Left ventricle myocardium inferior (tissue), 1 donor: ENCODE results near the gene LRRFIP2. TPM values are rescaled to one million over a fixed set of nuclear protein-coding genes. Genes with fewer than 3 reads are reported as not detected.

Experiments
- DNase-seq: peaks from one replicate; pipeline ENCODE4 v3.0.0-alpha.2; 2020
- H3K27ac ChIP-seq: fragments of 200-600 bp; replicated peaks from 2 replicates; pipeline ENCODE4 v1.8.0; 2021
- H3K27me3 ChIP-seq: fragments of 200-600 bp; 2 replicates; pipeline ENCODE4 v1.8.0; 2021; ENCODE audit warnings: low read depth
- H3K36me3 ChIP-seq: fragments of 200-600 bp; 2 replicates; pipeline ENCODE4 v1.8.0; 2021
- H3K4me1 ChIP-seq: fragments of 200-600 bp; 2 replicates; pipeline ENCODE4 v1.8.0; 2021
- H3K4me3 ChIP-seq: fragments of 200-600 bp; 2 replicates; pipeline ENCODE4 v1.8.0; 2021; ENCODE audit warnings: mild to moderate bottlenecking, moderate library complexity
- H3K9me3 ChIP-seq: fragments of 200-600 bp; replicated peaks from 2 replicates; pipeline ENCODE4 v1.8.0; 2021
- intact Hi-C: fragments of 100-400 bp; cut with micrococcal nuclease; formaldehyde crosslinking; loops from one replicate; pipeline ENCODE4 v1.11.0; 2022
- total RNA-seq: library from RNA; stranded (reverse); fragmentation: NEBNext Ultra II Directional; extraction: Animal tissue kit (Norgen Biotek cat#: 25700); gene quantifications from one replicate; pipeline ENCODE4 v1.2.1, GENCODE V29; 2021
- TF ChIP-seq, protein P1 (sequence below): fragments of 200-600 bp; IDR thresholded peaks from 2 replicates; pipeline ENCODE4 v1.8.0; 2021; ENCODE audit warnings: antibody characterized with exemption, mild to moderate bottlenecking, borderline replicate concordance
- donor health status: DM: no; HTN: yes; CAD: no; lungs with severe emphysema.

Gene LRRFIP2
- total RNA-seq, 1 donor from 2014 or later, result 155 TPM

DNA sequence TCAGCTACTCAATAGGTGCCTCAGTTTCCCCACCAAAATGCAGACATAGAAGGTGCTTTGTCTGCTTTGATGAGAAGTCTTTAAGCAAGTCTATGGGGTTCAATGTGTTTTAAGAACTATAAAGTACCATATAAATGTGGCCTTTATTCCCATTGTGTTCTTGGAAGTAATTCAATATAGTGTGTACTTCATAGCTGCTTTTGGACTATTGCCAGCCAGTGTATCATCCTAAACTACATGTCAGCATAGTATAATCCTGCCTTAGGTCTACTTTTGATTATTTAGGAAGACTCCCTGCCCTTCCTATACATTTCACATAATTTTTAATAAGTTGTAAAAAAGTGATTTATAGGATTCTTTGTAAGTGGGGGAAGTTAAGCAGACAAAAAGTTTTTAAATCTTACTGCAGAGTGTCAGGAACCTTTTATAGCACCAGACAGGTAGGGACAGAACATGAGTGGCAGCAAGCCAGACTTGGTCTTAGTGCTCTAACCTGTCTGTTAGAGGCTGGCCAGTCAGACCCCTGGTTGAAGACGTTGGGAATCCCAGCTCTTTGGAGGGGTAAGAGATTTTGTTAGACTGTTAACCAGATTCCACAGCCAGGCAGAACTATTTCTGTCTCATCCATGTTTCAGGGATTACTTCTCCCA is 132.7 kb downstream of the LRRFIP2 start:
- Histone ChIP-seq H3K27ac (peak overlapping the region; percentile 16), H3K4me3 (no peak overlapping the region), H3K27me3 (no peaks in the 10 kb centered on the region), H3K36me3 (peaks cover 53% of the 10 kb centered on the region), H3K9me3 (peaks cover 2% of the 10 kb centered on the region), H3K4me1 (peaks cover 21% of the 10 kb centered on the region)
- intact Hi-C loops, result no loop called here
- no peak for DNase-seq
- TF ChIP-seq, protein P1, sequence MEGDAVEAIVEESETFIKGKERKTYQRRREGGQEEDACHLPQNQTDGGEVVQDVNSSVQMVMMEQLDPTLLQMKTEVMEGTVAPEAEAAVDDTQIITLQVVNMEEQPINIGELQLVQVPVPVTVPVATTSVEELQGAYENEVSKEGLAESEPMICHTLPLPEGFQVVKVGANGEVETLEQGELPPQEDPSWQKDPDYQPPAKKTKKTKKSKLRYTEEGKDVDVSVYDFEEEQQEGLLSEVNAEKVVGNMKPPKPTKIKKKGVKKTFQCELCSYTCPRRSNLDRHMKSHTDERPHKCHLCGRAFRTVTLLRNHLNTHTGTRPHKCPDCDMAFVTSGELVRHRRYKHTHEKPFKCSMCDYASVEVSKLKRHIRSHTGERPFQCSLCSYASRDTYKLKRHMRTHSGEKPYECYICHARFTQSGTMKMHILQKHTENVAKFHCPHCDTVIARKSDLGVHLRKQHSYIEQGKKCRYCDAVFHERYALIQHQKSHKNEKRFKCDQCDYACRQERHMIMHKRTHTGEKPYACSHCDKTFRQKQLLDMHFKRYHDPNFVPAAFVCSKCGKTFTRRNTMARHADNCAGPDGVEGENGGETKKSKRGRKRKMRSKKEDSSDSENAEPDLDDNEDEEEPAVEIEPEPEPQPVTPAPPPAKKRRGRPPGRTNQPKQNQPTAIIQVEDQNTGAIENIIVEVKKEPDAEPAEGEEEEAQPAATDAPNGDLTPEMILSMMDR, result no peak

DNA sequence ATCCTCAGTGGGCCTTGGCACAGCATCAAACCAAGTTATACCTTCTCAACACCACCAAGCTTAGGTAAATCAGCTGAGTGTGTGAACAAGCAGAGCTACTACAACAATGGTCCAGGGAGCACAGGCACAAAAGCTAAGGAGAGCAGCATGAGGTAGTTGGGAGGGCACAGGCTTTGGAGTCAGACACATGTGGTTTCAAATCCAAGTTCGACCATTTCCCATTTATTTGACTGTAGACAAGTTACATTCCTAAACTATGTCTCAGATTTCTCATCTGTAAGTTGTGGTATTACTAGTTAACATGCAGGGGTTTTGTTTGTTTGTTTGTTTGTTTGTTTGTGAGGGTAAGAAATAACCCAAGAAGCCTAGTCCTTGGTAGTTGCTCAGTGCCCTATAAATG is 134.2 kb downstream of the LRRFIP2 start:
- DNase-seq, result no peak
- no peak overlapping the region for H3K4me3 ChIP-seq
- TF ChIP-seq, protein P1, result no peak
- intact Hi-C loops, result no loop called here
- no peaks in the 10 kb centered on the region for H3K27me3 ChIP-seq
- H3K36me3 ChIP-seq, result peaks cover 66% of the 10 kb centered on the region
- no peak overlapping the region for H3K27ac ChIP-seq
- peaks cover 21% of the 10 kb centered on the region for H3K4me1 ChIP-seq
- H3K9me3 ChIP-seq, result peaks cover 11% of the 10 kb centered on the region

DNA sequence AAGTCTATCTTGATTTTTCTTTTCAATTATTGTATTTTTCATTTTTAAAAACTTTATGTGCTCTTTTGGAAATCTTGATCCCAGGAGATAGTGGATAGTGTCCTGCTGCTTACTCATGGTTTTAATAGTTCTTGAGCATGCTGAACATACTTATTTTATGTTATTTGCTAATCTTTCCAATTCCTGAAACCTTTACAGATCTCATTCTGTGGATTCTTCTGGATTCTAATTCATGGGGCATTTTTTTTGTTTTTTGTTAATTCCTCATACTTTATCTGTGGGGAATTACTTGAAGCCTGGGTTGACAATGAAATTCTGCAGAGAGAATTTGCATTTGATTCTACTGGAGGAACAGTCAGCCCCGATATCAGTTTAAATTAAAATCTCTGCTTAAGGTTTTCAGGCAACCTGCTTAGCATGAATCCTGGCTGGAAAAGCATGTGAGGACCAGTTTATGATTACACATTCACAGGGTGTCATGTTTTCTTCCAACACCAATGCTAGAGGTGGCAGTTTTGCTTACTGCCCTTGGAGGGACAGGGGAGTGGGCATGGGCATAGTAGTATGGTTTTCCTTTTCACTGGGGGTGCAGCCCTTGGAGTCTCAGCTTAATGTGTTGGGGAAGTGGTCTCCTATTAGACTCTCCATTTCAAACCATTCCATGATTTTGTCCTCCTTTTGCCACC is 135.1 kb downstream of the LRRFIP2 start:
- Histone ChIP-seq H3K9me3 (peaks cover 11% of the 10 kb centered on the region), H3K4me1 (peaks cover 21% of the 10 kb centered on the region), H3K27me3 (no peaks in the 10 kb centered on the region), H3K36me3 (peaks cover 72% of the 10 kb centered on the region), H3K4me3 (no peak overlapping the region), H3K27ac (no peak overlapping the region)
- DNase-seq, result no peak
- intact Hi-C loops, result no loop called here
- TF ChIP-seq, protein P1, result no peak

- Histone ChIP-seq H3K4me1 (peaks cover 20% of the 10 kb centered on the region), H3K27ac (no peak overlapping the region), H3K36me3 (peaks cover 72% of the 10 kb centered on the region), H3K27me3 (no peaks in the 10 kb centered on the region), H3K4me3 (no peak overlapping the region), H3K9me3 (peaks cover 11% of the 10 kb centered on the region)
- TF ChIP-seq, protein P1, result no peak
- DNase-seq, result no peak
- intact Hi-C loops, result no loop called here
Observed at GRCh38 chr3:37037352-37037751, 137.0 kb downstream of the LRRFIP2 start.

DNA sequence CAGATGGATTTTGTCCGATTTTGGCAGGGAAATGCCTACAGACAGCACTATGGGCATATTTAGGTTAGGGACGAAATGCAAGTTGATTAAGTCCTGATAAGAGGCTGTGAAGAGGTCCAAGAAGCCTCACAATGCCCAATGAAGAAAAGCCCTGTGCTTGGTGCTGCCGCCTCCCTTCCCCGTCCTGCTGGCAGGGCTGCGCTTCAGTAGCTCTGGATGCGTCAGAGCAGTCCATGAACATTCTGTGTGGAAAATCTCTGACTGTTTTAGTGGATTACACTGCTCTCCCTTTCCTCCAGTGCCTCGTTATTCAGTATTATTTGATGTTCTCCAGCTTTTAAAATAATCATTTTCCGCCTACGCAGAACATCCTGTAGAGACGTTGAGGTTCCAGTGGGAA is 141.4 kb downstream of the LRRFIP2 start:
- Histone ChIP-seq H3K4me3 (no peak overlapping the region), H3K9me3 (peaks cover 11% of the 10 kb centered on the region), H3K36me3 (peaks cover 53% of the 10 kb centered on the region), H3K27me3 (no peaks in the 10 kb centered on the region), H3K27ac (peak overlapping the region; percentile 85), H3K4me1 (peaks cover 50% of the 10 kb centered on the region)
- DNase-seq, result no peak
- intact Hi-C loops, result no loop called here
- TF ChIP-seq, protein P1, result no peak
